Kidney glomerular epithelial cell (primary cell): ENCODE data around the gene GSK3B.
A peak's percentile ranks its signal among the peaks of the same experiment; 100 is the strongest.

ENCODE experiments used
- DNase-seq: peaks from one replicate; lab custom pipeline; 2025; lab: John Stamatoyannopoulos, UW

GSK3B gene

DNA sequence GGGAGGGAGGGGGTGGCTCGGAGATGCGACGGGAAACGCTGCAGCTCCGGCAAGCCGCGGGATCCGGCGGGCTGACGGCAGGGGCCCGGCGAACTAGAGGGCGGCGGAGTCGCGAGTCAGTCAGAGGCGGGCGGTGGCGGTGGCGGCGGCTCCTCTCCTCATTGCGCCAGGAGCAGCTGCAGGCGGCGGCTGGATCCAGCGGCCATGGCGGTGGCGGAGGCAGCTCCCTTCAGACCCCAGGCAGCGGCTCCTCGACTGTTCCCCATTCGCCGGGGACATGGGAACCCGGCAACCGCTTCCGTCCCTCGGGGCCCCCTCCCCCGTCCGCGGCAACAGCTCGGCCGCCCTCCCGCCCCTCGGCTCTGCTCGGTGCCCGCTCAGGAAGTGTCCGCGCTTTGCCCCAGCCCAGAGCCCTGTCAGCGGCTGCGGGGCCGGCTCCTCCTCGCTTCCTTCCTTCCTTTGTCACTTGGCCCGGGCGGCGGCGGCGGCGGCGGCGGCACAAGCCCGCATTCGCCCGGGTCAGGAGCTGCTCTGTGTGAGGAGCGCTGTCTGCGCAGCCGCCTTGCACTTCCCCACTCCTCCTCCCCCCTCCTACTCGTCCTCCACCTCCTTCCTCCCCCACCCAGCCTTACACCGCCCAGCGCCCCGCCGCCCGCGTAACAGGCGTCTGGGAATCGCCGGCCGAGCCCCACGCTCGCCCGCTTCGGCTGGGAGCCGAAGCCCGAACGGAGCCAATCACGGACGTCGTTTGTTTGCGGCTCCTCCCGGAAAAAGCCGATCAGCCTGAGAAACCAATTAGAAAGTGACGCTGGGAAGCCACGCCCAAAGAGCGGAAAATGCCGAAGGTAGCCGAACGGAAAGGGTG, at the start of gene GSK3B:
Gene GSK3B (minus strand): TSS at position 537 of the 865 bp plus-strand sequence. CDS start 1,013 bp downstream, outside the sequence.
- DNase-seq: peak; percentile 63

DNA sequence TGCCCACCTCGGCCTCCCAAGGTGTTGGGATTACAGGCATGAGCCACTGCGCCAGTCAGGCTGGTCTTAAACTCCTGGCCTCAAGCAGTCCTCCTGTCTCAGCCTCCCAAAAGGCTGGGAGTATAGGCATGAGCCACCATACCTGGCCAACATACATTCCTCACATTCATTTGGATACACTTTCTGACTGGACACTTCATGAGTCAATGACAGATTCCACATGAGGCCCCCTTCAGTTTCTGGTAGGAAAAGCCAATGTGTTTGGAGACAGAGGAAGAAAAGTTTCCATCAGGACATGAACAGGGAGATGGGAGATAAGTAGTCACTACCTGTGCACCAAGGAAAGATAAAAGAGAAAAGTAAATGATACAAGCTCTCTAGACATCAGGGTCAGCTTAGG, 49.4 kb upstream of the GSK3B start:
- DNase-seq: no peak

DNA sequence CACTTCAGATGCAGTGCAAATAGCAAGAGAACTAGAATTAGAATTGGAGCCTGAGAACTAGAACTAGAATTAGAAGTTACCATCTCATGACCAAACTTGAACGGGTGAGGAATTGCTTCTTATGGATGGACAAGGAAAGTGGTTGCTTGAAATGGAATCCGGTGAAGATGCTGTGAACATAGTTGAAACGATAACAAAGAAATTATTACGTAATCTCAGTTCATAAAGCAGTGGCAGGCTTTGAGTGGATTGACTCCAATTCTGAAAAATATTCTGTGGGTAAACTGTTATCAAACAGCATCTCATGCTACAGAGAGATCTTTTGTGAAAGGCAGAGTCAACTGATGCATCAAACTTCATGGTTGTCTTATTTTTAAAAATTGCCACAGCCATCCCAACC, 48.0 kb upstream of the GSK3B start:
- DNase-seq: no peak

DNA sequence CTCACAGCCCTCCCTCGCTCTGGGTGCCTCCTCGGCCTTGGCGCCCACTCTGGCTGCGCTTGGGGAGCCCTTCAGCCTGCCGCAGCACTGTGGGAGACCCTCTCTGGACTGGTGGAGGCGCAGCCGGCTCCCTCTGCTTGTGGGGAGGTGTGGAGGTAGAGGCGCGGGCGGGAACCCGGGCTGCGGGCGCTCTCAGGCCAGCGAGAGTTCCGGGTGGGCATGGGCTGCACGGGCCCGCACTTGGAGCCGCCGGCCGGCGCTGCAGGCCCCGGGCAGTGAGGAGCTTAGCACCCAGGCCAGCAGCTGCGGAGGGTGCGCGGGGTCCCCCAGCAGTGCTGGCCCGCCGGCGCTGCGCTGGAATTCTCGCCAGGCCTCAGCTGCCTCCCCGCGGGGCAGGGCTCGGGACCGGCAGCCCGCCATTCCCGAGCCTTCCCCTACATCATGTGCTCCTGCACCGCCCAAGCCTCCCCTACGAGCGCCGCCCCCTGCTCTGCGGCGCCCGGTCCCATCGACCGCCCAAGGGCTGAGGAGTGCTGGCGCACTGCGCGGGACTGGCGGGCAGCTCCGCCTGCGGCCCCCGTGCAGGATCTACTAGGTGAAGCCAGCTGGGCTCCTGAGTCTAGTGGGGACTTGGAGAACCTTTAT, 46.0 kb upstream of the GSK3B start:
- DNase-seq: no peak

DNA sequence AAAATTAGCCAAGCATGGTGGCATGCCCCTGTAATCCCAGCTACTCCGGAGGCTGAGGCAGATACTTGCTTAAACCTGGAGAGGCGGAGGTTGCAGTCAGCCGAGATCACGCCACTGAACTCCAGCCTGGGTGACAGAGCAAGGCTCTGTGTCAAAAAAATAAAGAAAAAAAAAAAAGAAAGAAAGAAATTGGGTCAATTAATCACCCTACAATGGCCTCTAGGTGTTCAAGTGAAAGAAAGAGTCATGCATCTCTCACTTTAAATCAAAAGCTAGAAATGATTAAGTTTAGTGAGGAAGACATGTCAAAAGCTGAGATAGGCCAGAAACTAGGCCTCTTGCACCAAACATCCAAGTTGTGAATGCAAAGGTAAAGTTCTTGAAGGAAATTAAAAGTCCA, 44.9 kb upstream of the GSK3B start:
- DNase-seq: no peak

DNA sequence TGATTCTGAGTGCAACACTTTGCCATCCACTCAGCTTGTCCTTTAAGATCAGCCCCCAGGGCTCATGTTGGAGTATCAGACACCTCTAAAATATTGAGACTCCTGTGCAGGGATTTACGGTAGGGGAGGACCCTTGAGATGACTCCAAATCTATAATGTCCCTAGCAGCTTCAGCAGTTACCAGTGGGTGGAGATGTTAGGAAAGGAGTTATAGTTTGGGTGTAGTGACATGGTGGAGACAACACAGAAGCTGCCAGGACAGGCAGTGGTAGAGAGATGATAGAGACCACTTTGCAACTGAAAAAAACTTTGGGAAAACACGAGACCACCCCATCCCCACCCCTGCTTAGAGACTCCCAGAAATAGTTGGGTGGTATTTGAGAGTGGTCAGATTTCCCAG, 43.3 kb upstream of the GSK3B start:
- DNase-seq: no peak

DNA sequence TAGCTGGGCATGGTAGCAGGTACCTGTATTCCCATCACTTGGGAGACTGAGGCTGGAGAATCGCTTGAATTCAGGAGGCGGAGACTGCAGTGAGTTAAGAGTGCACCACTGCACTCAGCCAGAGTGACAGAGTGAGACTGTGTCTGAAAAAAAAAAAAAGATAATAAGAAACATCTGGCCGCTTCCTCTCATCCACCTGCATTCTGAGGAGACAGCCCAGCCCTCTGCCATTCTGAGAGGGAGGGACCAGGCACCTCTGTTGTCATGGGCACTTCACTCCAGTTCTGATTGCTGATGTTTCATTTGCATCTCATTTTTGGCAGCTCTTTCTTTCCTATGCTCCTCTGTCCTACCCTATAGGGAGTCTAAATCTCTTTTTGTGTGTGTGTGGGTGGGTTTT, 36.4 kb upstream of the GSK3B start:
- DNase-seq: no peak

DNA sequence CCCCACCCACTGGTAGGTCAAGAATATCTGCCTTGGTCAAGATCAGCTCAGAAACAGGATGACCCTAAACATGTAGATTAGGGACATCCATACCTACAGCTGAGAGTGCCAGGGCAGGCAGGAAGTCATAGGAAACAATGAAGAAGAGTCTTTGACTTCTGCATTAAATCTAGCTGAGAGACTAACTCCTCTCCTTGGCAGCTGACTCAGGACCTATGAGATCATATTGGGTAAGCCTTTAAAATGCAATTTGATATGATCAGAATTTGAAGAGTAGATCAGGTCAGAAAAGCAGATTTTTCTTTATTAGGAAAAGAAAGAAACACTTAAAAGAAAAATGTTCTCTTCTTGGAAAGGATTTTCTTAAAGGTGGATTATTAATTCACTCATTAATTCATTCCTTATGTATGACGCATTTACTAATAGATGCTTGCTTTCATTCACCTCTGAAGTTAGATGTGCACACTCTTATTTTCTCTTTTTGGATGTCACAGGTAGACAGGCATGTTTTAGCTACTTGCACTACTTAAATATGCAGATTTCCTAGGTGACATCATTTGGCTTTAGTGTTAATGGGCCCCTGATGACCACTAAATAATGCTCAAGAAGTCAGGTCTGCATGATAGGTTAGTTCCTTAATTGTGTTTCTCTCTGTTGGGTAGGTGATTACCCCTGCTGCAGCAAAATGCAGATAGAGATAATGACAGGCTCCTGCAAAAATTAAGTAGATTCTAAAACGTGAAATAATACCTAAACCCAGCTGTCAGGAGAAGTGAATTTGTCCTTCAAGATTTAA, 35.7 kb upstream of the GSK3B start:
- no peak for DNase-seq

DNA sequence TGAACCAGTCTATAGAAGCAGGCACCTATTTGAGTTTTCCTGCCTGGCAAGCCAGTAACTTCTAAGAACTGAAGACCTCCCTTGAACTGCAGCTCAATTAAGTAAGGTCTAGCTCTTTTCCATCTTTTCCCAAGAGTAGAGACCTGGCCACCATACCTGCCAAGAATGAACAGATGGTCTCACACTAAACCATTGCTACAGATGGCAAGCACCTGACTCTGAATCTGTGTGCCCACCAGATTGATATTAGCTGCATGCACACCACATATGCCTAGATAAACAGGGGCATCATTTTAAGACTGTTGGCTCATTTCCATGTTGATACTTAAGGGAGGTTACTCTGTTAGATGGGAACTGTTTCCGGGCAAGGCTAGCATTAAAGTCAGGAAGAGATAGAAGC, 34.8 kb upstream of the GSK3B start:
- DNase-seq: no peak

DNA sequence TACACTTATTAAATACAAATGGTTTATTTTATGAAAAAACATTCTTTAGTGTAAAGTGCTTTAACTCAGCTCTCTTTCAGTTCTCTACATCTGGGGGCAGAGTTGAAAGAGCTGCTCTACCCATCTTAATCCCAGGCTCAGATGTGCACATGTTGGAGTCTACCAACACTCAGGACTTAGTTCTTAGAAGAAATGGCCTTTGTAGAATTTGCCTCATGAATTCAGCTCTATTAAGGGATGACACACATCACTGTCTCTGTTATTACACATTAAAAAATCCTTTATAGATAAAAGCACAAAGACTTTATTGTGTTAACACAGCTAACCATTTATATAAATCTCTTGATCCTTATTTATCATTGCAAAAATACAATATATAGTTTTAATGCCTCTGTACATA, 31.7 kb upstream of the GSK3B start:
- DNase-seq: no peak

DNA sequence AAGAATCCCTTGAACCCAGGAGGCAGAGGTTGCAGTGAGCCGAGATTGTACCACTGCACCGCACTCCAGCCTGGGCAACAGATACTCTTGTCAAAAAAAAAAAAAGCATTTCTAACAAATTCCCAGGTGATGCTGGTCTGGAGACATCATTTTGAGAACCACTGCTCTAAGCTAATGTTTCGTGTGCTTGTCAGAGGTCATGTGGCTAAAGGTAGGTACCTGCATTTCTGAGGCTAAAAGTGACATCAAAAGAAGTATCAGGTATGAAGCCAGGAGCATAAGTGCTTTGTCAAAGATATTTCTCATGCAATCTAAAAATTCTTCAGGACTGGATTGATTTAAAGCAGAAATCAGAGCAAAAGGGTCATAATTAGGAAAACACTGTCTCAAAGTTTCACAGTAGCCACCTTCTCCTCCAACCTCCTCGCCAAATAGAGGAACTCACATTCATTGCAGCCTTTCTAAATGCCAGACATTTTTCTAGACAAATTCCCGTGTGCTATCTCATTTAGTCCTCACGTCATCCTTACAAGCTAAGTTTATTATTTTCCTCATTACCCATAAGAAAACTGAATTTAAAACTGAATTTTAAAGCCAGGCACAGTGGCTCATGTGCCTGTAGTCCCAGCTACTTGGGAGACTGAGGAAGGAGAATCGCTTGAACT, 25.7 kb upstream of the GSK3B start:
- DNase-seq: no peak

DNA sequence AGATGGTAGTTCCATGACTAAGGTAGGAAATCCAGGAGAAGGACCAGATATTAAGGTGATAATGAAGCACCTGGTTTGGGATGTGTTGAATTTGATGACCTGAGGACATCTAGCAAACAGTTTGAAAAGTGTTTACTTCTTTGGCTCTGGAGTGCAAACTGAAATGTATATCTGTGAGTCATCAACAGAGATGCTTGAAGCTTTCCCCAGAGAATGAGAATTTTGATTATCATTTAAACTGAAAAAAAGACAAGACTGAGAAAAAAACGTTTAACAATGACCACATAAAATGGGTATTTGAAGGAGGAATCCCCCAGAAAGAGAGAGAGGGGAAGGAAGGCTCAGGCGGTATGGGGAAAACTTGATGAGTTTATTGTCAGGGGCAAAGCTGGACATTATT, 20.7 kb upstream of the GSK3B start:
- DNase-seq: no peak

DNA sequence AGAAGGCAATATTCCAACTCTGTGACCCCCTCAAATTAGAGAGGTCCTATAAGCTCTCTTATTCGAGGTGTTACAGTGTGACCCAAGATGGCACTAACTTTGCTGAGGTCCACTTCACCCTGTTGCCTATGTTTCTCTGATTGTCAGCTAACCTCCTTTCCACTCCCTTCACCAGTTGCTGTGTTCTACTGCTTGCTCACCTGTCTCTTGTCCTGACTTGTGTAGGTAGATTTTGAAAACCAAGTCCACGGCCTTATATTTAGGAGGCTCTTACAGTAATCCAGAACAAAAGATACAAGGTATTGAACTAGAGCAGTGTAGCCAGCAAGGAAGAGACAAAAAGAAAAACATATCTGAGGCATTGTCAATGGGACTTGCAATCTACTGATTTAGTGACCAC, 20.1 kb upstream of the GSK3B start:
- DNase-seq: no peak

DNA sequence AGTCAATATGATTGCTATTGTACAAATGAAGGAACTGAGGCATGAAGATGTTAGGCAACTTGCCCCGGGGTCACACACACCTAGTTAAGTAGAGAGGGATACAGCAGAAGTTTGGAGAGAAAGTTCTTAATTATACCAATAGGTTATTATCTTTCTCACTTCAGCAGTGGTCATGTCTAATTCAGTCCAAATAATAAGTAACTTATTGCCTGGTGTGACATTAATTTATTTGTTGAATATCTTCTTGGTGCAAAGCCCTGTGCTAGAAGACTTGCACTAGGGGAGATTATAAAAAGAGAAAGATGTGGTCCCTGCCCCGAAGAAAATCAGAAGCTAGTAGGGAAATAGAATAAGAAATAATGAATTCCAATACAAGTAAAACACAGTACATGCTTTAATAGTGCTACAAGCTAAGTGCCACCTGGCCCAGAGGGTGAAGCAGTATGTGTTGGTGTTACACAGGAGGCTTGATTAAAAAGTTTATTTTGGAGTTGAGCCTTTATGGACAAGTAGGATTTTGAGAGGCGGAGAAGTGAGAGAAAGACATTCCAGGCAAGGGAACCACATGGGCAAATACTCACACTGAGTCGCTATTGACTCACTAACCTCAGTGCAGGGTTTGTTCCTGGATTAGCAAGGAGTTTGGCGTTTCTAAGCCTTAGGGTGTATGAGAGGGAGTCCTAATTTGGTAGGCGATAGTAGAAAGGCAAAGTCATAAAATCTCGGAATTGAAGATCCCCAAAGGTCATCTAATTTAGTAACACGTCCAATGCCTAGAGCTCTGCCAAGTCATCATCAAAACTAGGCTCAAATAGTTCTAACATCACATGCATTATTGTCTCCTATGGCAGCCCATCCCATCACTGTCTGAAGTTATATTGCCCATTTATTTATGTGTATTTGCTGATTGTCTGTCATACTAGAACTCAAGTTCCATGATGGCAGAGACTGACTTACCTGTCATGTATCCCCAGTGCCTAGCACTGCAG, 19.2 kb upstream of the GSK3B start:
- DNase-seq: peak; percentile 55

DNA sequence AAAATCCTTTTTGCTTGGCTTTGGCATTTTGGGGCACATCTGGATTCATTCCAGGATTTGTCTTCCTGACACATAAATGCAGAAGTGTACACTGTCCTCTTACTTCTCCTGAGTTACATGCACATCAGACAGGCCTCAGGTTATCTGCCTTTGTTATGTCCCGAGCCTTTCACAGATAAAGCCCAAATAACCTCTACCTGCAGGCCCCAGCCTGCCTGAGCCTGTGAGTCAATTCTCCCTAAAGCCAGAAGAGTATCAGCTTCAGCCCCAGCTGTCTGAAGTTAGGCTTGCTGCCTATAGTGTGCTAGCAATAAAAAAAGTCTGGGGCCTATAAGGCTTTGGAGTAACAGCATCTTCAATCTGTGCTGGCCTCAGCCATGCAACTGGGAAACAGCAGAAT, 17.7 kb upstream of the GSK3B start:
- no peak for DNase-seq

DNA sequence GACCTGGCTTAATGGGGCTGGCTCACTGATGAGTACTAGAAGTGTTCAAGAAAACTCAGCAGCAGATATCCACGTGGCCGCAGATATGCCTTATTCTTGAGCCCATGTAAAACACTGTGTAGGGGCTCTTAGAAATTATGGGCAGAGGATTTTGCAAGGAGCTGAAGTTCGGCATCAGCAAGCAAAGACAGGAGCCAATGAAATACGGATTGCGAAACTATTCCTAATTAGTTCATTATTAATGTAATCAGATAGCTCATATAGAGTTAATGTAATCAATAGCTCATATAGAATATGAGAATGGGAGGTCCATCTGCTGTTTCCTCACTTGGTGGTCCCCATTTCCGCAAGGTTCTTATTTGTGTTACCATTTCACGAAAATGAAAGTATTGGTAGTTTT, 9.0 kb upstream of the GSK3B start:
- DNase-seq: no peak

DNA sequence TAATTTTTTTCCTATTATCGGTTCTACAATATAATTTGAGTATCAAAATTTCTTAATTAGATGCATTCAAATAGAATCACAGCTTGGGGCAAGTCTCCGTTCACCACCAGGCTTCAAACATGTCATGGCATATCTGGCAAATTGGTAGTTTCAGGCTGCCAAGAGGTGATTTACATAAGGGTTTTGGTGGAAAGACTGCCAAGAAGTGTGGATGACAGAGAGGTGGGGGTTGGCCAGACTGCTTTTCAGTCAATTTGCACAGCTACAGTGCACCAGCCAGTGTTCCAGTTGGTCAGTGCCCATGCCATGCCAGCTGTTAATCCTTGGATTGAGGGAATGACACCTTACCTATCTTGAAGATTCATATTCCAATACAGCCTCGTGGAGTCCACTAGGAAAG, 8.4 kb upstream of the GSK3B start:
- DNase-seq: no peak

DNA sequence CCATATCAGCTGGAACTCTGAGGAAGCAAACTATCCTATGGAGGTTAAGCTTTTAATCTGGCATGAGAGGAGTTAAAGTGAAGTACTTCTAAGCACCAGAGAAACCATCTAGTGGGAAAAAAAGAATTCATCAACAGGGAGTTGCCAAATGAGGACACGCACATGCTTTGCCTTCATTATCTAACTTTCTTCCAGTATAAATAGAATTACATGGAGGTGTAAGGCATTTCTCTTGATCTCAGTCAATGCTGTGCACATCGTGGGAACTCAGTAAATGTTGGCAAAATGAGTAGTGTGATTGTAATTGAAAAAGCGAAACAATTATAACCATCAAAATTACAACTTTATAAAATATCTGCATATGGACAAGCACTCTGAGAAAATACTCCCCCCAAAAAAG, 8.0 kb upstream of the GSK3B start:
- DNase-seq: no peak

DNA sequence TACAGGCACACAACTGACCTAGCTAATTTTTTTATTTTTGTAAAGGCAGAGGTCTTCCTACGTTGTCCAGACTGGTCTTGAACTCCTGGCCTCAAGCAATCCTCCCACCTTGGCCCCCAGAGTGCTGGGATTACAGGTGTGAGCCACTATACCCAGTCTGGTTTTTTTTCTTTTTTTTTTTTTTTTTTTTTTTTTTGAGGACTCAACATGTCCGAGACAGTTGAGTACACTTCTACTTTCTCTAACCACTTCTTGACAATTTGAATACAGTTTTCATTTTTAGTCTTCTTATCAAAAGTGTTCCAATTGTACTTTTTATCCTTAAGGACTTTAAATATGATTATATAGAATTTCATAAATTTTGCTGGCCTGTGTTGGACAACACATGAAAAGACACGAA, 7.4 kb upstream of the GSK3B start:
- no peak for DNase-seq

DNA sequence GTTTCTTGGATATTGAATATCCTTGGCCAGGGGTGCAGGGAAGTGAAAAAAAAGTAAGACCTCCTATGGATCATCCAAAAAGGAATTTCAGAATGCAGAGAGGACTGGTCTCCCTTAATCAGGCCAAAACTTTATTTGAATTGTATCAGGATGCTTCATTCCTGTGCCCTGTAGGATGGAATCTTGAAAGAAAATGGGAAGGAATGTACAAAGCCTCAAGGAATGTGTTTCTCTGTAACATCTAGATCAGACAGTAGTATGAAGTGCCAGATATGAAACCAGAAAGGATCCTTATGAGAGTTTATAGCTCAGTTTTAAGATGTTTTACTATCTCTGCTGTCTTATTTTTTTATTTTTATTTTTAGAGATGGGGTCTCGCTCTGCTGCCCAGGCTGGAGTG, 6.5 kb upstream of the GSK3B start:
- no peak for DNase-seq

DNA sequence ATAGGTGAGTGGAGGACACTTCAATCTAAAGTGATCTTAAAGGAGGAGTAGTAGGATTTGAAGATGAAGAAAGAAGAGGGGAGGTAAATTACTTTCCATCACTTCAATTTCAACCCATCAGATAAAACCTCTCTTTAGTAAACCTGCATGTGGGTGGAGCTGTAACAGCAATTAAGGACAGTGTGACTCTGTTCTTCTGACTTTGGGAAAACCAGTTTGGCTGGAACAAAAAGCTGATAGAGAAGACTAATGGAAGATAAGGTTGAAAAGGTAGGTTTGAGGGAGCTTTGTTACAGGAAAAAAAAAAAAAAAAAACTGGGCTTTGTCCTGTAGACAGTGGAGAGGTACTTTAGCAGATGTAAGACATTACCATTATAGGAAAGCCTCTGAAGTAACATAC, 4.5 kb upstream of the GSK3B start:
- DNase-seq: no peak
